Measurements from ENCODE around the gene SP140L. TPM values are rescaled to one million over a fixed set of nuclear protein-coding genes. Genes with fewer than 3 reads are reported as not detected.

SP140L gene
- total RNA-seq, 1 donor from 2014 or later: 4.3 TPM

DNA sequence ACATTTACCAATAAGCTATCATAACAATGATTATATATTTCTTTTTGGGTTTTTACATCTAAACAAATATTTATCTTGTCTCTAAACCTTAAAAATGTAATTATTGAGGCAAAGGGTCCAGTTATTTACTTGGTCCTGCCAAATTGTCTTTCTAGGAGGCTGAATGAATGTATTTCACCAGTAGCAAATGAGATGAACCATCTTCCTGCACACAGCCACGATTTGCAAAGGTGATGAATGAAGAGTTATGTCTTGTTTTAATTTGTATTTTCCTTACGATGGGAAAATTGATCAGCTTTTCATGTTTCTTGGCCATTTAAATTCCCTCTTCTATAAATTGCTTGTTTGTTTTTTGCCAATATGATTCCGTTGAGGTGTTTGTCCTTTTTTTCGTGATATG lies 90.4 kb downstream of the SP140L start:
- H3K4me1 ChIP-seq: peaks cover 73% of the 10 kb centered on the region

DNA sequence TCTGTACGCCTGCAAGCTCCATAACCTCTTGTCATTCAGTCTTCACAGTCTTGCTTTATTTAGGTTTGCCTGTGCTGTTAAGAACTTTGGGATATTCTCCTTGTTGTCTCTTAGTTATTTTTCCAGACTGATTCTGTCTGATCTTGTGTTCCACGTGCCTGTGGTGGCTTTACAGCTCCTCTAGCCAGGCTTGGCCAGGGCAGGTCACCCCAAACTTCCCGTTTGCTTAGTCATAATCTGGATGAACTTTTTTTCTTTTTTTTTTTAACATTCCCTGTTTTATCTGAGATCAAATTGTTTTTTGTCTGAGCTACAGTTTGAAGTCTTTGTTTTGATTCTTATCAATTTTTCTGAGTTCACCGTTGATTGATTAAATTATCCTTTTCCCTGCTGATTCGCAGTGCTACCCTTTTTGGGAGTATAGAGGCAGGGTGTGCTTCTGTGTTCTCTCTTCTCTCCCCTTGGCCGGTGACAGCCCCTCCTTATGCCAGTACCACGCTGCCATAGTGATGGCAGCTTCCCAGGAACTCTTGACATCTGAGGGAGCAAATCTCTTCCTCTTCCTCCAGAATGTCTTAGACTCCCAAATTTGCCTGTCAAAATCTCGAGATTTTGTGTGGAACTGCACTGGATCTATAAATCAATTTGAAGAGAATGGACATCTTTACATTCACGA lies 91.5 kb downstream of the SP140L start:
- no peak for DNase-seq
- Histone ChIP-seq H3K4me1 (peaks cover 74% of the 10 kb centered on the region), H3K36me3 (no peaks in the 10 kb centered on the region), H3K4me3 (peak overlapping the region; percentile 68), H3K27ac (replicated peaks) (peak overlapping the region; percentile 94), H3K9me3 (replicated peaks) (no peaks in the 10 kb centered on the region), H3K27me3 (ENCODE audit: low read depth) (no peaks in the 10 kb centered on the region)
- intact Hi-C loops (cut with micrococcal nuclease): no loop called here
- TF ChIP-seq, protein P1, sequence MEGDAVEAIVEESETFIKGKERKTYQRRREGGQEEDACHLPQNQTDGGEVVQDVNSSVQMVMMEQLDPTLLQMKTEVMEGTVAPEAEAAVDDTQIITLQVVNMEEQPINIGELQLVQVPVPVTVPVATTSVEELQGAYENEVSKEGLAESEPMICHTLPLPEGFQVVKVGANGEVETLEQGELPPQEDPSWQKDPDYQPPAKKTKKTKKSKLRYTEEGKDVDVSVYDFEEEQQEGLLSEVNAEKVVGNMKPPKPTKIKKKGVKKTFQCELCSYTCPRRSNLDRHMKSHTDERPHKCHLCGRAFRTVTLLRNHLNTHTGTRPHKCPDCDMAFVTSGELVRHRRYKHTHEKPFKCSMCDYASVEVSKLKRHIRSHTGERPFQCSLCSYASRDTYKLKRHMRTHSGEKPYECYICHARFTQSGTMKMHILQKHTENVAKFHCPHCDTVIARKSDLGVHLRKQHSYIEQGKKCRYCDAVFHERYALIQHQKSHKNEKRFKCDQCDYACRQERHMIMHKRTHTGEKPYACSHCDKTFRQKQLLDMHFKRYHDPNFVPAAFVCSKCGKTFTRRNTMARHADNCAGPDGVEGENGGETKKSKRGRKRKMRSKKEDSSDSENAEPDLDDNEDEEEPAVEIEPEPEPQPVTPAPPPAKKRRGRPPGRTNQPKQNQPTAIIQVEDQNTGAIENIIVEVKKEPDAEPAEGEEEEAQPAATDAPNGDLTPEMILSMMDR (IDR thresholded peaks at IDR 0.05; ENCODE audit: borderline replicate concordance): no peak

More for the DNA sequence above, 90.4 kb downstream of the SP140L start:
- Histone ChIP-seq H3K27me3 (ENCODE audit: low read depth) (no peaks in the 10 kb centered on the region), H3K27ac (replicated peaks) (peak overlapping the region; percentile 94), H3K4me3 (peak overlapping the region; percentile 68), H3K36me3 (no peaks in the 10 kb centered on the region), H3K9me3 (replicated peaks) (no peaks in the 10 kb centered on the region)
- TF ChIP-seq, protein P1 (IDR thresholded peaks at IDR 0.05; ENCODE audit: borderline replicate concordance): no peak
- intact Hi-C loops (cut with micrococcal nuclease): no loop called here
- DNase-seq: no peak

DNA sequence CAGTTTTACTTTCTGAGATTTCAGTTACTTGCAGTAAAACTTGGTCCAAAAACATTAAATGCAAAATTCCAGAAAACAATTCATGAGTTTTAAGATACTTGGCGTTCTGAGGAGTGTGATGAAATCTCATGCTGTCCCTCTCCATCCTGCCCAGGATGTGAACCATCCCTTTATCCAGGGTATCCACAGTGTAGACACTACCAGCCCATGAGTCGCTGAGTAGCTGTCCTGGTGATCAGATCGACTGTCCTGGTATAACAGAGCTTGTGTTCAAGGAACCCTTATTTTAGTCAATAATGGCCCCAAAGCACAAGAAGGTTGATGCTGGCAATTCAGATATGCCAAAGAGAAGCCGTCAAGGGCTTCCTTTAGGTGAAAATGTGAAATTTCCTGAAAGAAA lies 92.2 kb downstream of the SP140L start:
- Histone ChIP-seq H3K9me3 (replicated peaks) (no peaks in the 10 kb centered on the region), H3K36me3 (no peaks in the 10 kb centered on the region), H3K27me3 (ENCODE audit: low read depth) (no peaks in the 10 kb centered on the region), H3K27ac (replicated peaks) (peak overlapping the region; percentile 94), H3K4me1 (peaks cover 79% of the 10 kb centered on the region), H3K4me3 (peak overlapping the region; percentile 68)
- intact Hi-C loops (cut with micrococcal nuclease): no loop called here
- DNase-seq: no peak
- TF ChIP-seq, protein P1 (IDR thresholded peaks at IDR 0.05; ENCODE audit: borderline replicate concordance): no peak

DNA sequence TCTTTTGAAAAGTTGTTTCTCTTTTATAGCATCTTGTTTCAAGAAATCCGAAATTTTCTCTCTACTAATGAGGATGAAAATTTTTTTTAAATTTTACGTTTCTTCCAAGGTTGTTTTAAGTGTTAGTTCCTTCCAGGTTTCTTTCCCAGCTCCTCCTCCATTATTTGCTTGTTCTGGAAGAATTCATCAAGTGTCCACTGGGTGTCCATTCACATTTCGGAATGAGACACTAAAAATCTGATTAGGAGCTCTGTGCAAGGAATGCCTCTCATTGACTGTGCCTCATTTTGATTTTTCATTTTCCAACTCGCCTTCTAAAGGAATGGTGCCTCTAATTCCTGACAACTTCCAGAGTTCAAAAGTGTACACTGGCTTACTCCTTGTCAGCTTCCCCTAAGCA lies 95.2 kb downstream of the SP140L start:
- TF ChIP-seq, protein P1 (IDR thresholded peaks at IDR 0.05; ENCODE audit: borderline replicate concordance): peak; percentile 18
- H3K36me3 ChIP-seq: no peaks in the 10 kb centered on the region
- intact Hi-C loops (cut with micrococcal nuclease): no loop called here
- H3K27me3 ChIP-seq (ENCODE audit: low read depth): no peaks in the 10 kb centered on the region
- DNase-seq: no peak
- H3K27ac ChIP-seq (replicated peaks): no peak overlapping the region
- H3K4me1 ChIP-seq: peaks cover 99% of the 10 kb centered on the region
- no peaks in the 10 kb centered on the region for H3K9me3 ChIP-seq (replicated peaks)
- H3K4me3 ChIP-seq: no peak overlapping the region

DNA sequence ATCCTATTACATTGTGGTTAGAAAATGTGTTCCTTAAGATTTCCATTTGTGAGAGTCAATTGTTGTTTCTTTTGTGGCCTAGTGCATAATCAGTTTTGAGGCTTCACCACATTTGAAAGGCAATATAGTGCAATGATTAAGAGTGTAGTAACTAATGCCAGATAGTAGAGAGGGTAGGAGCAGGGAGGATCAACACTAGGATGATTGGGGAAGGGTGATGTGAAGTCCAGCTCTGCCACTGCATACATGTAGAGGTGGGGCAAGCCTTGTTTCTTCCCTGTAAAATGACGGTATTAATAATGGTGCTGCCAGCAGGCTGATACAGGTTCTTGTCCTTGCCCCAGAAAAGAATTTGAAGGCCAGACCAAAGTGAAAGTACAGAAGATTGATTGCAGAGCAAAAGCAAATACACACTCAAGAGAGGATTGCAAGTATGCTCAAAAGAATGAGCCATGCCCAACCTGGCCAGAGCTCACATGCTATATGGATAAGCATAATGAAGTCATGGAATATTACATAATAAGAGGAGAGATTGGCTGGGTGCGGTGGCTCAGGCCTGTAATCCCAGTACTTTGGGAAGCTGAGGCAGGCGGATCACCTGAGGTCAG lies 97.0 kb downstream of the SP140L start:
- TF ChIP-seq, protein P1 (IDR thresholded peaks at IDR 0.05; ENCODE audit: borderline replicate concordance): no peak
- H3K9me3 ChIP-seq (replicated peaks): peaks cover 4% of the 10 kb centered on the region
- H3K36me3 ChIP-seq: peaks cover 14% of the 10 kb centered on the region
- no peak for DNase-seq
- peak overlapping the region; percentile 27 for H3K4me3 ChIP-seq
- no peaks in the 10 kb centered on the region for H3K27me3 ChIP-seq (ENCODE audit: low read depth)
- peak overlapping the region; percentile 36 for H3K27ac ChIP-seq (replicated peaks)
- intact Hi-C loops (cut with micrococcal nuclease): no loop called here
- peaks cover 82% of the 10 kb centered on the region for H3K4me1 ChIP-seq

Measured in left ventricle myocardium inferior (tissue), 1 donor.